HEK293 (cell line): ENCODE measurements around the gene DOCK8.

Experiments
- ZNF133 ChIP-seq: fragments of 450-650 bp; formaldehyde crosslinking; IDR thresholded peaks from 2 replicates; pipeline ENCODE4 v1.5.1; 2016; ENCODE audit warnings: missing biosample characterization, missing genetic modification characterization
- ZNF768 ChIP-seq: fragments of 450-650 bp; formaldehyde crosslinking; IDR thresholded peaks from 2 replicates; pipeline ENCODE4 v1.5.1; 2018; ENCODE audit warnings: missing biosample characterization, mild to moderate bottlenecking, missing genetic modification characterization

GRCh38 chr9:357560-357959, 142.9 kb downstream of the DOCK8 start:
- TF ChIP-seq ZNF768 (tag by site-specific recombination), result no peak
- no peak for TF ChIP-seq ZNF133 (tag by site-specific recombination)
